Testis (tissue), 2 donors: ENCODE results near the gene FNDC3A.

Experiments used
- POLR2A ChIP-seq: fragments of 450-650 bp; IDR thresholded peaks from one replicate; pipeline ENCODE4 v1.6.1; 2017; ENCODE audit warnings: antibody characterized with exemption, mild to moderate bottlenecking, moderate library complexity
- TF ChIP-seq, protein P1 (sequence below), 3 experiments: fragments of 450-650 bp in 2 of 3; fragments of 200-600 bp in 1 of 3; sonication (generic) in 1 of 3; IDR thresholded peaks; one replicate each; pipeline ENCODE4 v1.5.1; 2016 to 2019; ENCODE audit warnings: antibody characterized with exemption in 3 of 3, mild to moderate bottlenecking in 2 of 3, moderate library complexity in 1 of 3

DNA sequence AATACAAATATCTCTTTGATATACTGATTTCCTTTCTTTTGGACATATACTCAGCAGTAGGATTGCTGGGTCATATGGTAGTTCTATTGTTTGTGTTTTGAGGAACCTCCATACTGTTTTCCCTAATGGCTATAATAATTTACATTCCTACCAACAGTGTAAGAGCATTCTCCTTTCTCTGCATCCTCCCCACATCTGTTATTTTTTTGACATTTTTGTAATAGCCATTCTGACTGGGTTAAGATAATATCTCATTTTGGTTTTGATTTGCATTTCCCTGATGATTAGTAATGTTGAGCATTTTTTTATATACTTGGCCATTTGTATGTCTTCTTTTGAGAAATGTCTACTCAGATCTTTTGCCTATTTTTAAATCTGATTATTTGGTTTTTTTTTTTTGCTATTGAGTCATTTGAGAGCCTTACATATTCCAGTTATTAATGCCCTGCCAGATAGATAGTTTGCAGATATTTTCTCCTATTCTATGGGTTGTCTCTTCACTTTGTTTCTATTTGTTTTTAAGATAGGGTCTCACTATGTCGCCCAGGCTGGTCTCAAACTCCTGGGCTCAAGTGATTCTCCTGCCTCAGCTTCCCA is 95.7 kb downstream of the FNDC3A start:
- TF ChIP-seq, protein P1, sequence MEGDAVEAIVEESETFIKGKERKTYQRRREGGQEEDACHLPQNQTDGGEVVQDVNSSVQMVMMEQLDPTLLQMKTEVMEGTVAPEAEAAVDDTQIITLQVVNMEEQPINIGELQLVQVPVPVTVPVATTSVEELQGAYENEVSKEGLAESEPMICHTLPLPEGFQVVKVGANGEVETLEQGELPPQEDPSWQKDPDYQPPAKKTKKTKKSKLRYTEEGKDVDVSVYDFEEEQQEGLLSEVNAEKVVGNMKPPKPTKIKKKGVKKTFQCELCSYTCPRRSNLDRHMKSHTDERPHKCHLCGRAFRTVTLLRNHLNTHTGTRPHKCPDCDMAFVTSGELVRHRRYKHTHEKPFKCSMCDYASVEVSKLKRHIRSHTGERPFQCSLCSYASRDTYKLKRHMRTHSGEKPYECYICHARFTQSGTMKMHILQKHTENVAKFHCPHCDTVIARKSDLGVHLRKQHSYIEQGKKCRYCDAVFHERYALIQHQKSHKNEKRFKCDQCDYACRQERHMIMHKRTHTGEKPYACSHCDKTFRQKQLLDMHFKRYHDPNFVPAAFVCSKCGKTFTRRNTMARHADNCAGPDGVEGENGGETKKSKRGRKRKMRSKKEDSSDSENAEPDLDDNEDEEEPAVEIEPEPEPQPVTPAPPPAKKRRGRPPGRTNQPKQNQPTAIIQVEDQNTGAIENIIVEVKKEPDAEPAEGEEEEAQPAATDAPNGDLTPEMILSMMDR (IDR thresholded peaks at IDR 0.05) = no peak
- TF ChIP-seq POLR2A = no peak
